SHP77 treated with DMSO at 0.1 percent for 48 hours (cell line): ENCODE measurements around the gene ATE1.

Source experiments
- DNase-seq: peaks from one replicate; lab custom pipeline; 2025; lab: John Stamatoyannopoulos, UW

Gene ATE1

DNA sequence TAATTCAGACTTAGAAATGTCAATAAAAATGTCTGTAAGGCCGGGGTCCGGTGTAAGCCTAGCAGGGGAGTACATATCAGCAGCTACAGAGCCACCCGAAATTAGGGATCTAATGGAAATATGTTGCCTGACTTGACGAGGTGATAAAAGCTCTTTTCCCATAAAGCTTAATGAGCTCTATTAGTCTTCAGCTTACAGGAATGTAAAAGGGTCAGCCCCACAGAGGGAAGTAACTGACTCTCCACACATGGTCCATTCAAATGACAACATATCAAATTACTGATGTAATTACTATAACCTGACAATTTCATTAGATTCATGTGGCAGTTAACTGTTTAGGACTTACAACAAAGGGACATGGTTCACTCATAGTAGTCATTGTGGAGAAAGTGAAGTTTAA, 62.3 kb downstream of the ATE1 start:
- DNase-seq: no peak

GRCh38 chr10:121864653-121865052, 63.2 kb downstream of the ATE1 start:
- DNase-seq: no peak

DNA sequence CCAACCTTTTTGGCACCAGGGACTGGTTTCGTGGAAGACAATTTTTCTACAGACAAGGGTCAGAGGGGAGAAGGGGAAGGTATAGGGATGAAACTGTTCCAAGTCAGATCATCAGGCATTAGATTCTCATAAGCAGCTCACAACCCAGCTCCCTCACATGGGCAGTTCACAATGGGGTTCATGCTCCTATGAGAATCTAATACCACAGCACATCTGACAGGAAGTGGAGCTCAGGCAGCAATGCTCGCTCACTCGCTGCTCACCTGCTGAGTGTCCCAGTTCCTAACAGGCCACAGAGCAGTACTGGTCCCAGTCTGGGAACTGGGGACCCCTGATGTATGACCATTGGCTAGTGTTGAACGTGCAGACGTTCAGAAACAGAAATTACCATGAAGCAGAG, 63.7 kb downstream of the ATE1 start:
- DNase-seq: no peak

GRCh38 chr10:121862649-121863048, 65.2 kb downstream of the ATE1 start:
- no peak for DNase-seq

DNA sequence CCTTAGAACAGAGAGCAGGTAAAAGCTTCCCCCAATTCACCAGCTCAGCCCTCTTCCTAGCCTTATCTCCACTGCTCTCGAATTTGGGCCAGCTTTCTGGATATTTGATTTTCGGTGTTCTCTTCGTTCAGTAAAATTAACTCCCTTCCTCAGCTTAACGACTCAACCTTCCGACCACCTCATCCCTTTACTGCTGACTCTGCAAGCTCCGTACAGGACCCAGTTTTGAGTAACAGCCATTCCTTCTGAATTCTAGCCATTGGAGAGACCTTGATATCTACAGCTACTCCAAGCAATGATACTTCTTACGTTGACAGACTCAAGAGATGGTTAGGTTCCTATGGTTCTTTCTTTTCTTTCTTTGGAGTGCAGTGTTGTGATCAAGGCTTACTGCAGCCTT, 65.8 kb downstream of the ATE1 start:
- DNase-seq: no peak

GRCh38 chr10:121860810-121861209, 67.0 kb downstream of the ATE1 start:
- peak; percentile 9 for DNase-seq

GRCh38 chr10:121854809-121855445, 72.9 kb downstream of the ATE1 start:
- no peak for DNase-seq

- DNase-seq: no peak
These were observed 73.9 kb downstream of the ATE1 start for GRCh38 chr10:121853950-121854349.

DNA sequence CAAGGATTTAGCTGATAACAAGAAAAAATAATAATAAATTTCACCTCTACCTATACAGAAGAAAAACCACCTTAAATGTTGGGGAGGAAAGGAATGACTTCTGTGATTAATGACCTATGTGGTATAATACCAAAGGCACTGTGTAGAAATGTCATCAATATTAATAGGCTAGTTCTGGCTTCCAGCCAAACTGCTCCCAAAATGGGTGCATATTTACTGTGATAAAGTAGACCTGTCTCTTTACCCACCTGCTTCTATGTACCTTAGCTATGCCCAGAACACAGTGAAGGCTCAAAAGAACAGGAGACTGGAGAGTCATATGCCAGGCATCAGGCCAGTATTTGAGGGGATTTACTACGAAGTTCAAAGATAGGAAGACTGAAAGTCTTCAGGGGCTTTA, 76.0 kb downstream of the ATE1 start:
- peak; percentile 61 for DNase-seq

- no peak for DNase-seq
These were observed 79.7 kb downstream of the ATE1 start for GRCh38 chr10:121848082-121848481.

- DNase-seq: no peak
These were observed 81.3 kb downstream of the ATE1 start for GRCh38 chr10:121846555-121846954.

GRCh38 chr10:121845044-121845784, 82.6 kb downstream of the ATE1 start:
- no peak for DNase-seq

DNA sequence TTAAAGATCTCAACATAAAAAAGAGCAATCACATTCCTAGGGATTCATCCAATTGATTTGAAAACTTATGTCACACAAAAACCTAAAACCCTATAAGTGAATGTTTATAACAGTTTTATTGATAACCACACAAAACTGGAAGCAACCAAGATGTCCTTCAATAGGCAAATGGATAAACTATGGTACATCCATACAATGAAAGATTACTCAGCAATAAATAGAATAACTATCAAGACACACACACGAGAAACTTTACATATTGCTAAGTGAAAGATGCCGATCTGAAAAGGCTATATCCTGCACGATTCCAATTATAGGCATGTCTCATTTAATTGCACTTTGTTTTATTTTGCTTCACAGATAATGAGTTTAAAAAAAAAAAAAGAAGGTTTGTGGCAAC, 83.3 kb downstream of the ATE1 start:
- DNase-seq: no peak

DNA sequence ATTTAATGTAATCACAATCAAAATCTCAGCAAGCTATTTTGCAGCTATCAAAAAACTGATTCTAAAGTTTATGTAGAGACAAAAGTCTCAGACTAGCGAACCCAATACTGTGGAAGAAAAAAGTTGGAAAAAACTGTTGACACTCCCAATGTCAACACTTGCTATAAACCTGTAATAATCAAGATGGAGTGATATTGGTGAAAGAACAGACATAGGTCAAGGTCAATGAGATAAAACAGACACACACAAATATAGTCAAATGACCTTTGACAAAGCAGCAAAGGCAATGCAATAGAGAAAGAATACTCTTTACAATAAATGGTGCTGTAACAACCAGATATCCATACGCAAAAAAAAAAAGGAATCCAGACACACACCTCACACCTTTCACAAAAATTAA, 84.5 kb downstream of the ATE1 start:
- DNase-seq: no peak

DNA sequence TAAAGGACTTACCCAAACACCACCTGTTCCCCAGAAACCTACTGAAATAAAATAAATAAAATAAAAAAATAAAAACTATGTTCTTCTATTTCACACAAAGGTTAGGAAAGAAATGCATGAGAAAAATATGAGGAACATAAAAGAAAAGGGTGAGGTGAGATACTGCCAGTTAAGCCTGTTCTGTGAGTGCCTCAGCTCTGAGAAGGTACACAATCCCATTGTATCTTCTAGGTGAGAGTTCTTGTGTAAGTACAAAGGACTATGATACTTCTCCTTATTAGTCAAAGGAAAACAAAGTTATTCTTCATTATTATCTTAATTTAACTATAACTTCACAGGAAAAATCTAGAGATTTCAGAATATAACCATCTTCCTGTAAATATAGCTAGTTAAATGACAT, 86.0 kb downstream of the ATE1 start:
- DNase-seq: no peak

DNA sequence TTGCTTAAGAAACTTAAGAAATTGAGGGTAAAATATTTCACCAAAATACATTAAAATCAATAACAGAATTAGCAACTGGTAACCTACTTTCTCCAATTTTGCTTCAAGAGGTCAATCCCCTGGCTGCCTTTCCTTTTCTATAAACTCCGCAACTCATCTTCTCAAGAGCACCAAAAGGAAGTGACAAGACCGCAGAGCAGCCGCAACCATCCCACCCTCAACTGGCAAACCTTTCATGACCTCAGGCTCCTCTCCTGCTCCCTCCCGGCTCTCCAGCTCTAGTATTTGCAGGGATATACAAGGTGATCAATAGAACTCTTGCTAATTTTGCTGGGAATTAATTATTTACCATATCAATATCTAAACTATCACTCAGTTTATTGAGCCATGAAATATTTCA, 88.9 kb downstream of the ATE1 start:
- DNase-seq: no peak

DNA sequence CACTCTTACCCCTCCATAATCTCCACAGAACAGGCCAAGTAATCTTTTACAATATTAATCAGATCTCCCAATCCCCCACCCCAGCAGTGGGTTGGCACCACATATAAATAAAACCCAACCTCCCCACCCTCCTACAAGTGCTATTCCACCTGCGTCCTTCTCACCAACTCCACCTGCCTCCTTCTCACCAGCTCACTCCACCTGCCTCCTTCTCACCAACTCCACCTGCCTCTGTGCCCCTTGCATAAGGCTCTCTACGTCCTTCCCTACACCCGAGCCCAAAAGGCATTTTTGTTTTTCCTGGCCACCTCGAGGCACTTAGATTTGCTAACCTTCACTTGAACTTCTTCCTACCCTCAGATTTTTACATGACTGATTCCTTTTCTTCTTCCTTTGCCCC, 89.7 kb downstream of the ATE1 start:
- peak; percentile 28 for DNase-seq

GRCh38 chr10:121836171-121836570, 91.7 kb downstream of the ATE1 start:
- DNase-seq: no peak

GRCh38 chr10:121835376-121835775, 92.5 kb downstream of the ATE1 start:
- DNase-seq: no peak

GRCh38 chr10:121834757-121835156, 93.1 kb downstream of the ATE1 start:
- no peak for DNase-seq

DNA sequence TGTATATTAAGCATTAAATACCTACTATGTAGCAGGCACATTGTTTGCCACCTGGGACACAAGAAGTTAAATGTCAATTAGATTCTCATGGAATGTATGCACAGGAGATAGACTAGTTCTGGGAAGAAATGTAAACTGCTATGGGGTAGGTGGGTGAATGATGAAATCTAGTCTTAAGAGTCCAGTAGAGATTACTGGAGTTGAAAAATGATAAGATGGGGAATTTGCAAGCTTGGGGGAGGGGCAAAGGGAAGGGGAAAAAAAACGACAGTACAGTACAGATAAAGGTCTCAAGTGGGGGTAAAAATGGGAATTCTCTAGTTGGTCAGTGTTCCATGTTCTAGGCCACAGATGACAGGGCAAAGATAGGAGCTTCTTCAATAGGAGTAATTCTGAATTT, 94.4 kb downstream of the ATE1 start:
- DNase-seq: no peak

- no peak for DNase-seq
These were observed 95.2 kb downstream of the ATE1 start for GRCh38 chr10:121832647-121833046.

GRCh38 chr10:121831777-121832176, 96.1 kb downstream of the ATE1 start:
- DNase-seq: no peak

GRCh38 chr10:121831237-121831636, 96.6 kb downstream of the ATE1 start:
- DNase-seq: no peak
